ENCODE results near the gene GUCA1A.
"Not testable (repeated sequence)": the region's sequence is repeated elsewhere in the genome, so short reads cannot be mapped to it uniquely, and the experiment has no call there.

GUCA1A gene

DNA sequence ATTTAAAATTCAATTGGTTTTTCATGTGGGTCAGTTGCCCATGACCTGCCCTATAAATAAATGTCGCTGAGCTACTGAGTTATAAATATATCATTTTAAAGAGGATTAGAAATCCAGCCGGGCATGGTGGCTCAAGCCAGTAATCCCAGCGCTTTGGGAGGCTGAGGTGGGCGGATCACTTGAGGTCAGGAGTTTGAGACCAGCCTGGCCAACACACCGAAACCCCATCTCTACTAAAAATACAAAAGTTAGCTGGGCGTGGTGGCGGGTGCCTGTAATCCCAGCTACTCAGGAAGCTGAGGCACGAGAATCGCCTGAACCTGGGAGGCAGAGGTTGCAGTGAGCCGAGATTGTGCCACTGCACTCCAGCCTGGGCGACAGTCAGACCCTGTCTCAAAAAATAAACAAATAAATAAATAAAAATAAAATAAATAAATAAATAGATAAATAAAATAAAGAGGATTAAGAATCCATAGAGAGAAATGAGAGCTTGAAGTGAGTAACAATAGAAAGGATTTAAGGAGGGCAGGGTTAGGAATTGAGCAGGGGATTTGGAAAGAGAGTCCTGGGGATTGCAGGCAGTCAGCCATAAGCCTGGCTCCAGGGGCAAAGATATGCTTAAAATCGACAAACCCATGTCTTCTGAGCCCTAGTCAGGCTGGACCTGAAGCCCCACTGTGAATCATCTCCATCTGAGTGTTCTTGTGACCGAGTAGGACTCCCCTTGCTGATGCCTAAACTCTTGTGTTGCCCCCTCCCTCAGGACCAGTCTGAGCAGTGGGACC, 29.2 kb downstream of the GUCA1A start:
- FAIRE-seq = not testable (repeated sequence)

DNA sequence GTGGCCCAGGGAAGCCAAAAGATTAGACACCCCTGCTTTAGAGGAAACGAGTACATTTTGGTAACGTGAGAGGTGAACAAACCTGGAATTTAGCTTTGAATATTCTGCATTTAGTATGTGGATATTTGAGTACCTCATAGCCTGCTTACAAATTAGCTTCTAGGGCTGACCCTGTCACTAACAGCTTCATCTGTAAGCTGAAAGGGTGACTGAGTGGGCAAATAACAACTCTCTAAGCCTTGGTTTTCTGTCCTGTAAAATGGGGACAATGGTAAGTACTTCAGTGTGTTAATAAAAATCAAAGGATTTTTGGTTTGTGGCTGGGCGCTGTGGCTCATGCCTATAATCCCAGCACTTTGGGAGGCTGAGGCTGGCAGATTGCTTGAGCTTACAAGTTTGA, 30.0 kb downstream of the GUCA1A start:
- DNase-seq (ENCODE audit: low spot score) (no peak), FAIRE-seq (no peak)

More for the DNA sequence above, 29.2 kb downstream of the GUCA1A start:
- not testable (repeated sequence) for DNase-seq (ENCODE audit: low spot score)

DNA sequence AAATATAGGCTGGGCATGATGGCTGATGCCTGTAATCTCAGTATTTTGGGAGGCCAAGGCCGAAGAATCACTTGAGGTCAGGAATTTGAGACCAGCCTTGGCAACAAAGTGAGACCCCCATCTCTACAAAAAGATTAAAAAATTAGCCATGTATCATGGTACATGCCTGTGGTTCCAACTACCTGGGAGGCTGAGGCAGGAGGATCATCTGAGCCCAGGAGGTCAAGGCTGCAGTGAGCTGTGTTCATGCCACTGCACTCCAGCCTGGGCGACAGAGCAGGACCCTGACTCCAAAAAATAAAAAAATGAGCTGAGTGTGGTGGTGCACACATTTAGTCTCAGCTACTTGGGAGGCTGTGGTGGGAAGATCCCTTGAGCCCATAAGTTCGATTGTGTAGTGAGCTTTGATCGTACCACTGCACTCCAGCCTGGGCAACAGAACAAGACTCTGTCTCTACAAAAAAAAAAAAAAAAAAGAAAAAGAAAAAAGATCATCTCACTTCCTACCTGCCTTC, 31.7 kb downstream of the GUCA1A start:
- FAIRE-seq (no peak), DNase-seq (ENCODE audit: low spot score) (no peak)

DNA sequence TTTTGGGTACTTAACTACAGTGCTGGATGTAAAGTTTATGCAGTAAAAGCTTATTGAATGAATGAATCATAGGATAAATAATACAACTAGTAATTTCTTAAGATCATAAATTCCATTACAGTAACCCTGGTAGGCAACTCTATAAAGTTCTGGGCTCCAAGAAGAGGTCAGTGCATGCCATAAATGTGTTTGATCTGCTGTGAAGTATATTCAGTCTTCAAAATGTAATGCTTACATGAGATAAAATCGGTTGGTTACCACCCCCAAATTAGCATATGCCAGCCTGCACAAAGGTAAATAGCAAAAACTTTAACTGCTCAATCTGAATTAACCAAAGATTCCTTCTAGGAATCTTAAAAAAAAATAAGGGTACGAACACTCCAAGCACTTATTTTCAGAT, 34.4 kb downstream of the GUCA1A start:
- FAIRE-seq; DNase-seq (ENCODE audit: low spot score): not testable (repeated sequence)

DNA sequence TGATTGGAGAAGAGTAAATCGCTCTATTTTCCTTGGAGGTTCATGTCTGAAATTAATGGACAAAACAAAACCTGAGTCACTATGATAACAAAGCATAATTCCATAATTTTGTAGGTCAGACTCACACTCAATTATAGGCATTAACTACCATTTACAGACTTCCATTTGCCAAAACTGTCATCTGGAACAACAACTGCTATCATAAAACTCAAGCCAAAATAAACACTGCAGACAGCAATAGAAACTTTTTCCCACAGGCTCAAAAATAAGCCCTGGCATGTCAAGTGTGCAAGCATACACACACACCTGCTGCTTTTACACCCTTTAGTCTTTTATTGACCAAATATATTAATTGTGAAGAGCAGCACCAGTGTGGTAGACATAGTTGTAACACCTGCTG, 37.4 kb downstream of the GUCA1A start:
- no peak for DNase-seq (ENCODE audit: low spot score)
- no peak for FAIRE-seq

DNA sequence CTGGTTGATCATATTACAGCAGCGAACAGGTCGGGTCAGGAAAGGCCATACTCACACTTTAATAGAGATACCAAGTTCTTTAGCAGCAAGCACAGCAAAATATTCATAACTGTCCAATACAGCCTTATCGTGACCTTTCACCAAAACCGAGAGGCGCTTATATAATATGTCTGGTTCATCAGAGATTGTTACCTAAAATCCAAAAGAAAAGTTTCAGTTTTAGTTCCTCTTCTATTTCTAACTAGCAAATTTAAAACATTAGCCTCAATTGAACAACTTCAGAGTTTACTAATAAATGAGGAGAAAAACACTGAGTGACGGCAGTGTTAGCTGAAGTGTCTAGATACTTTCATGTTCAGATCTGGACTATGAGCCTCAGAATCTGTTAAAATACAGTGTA, 38.6 kb downstream of the GUCA1A start:
- FAIRE-seq (no peak), DNase-seq (ENCODE audit: low spot score) (no peak)

DNA sequence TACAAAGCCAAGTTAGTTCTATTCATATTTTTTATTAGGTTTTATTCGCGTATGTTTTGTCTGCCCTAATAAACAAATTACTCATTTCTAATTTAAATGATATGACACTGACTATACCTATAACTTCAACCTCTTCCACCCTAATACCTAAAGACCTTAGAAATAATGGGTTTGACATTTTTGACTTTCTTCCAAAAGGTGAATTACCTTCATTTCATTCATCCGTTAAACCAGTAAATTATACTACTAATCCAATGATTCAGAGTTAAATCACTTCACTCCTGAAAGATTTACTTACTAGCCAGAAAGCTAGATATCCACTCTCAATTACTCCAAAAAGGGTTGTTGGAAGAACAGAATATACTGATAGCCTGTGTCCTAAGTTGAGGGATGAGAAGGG, 39.3 kb downstream of the GUCA1A start:
- FAIRE-seq = no peak

DNA sequence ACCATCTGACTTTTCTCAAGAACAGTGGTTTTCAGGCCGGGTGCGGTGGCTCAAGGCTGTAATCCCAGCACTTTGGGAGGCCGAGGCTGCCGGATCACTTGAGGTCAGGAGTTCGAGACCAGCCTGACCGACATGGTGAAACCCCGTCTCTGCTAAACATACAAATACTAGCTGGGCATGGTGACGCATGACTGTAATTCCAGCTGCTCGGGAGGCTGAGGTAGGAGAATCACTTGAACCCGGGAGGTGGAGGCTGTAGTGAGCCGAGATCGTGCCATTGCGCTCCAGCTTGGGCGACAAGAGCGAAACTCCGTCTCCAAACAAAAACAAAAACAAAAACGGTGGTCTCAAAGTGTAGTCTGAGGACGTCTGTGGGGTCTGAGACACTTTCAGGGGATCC, 43.3 kb downstream of the GUCA1A start:
- not testable (repeated sequence) for FAIRE-seq; DNase-seq (ENCODE audit: low spot score)

More for the DNA sequence above, 39.3 kb downstream of the GUCA1A start:
- DNase-seq (ENCODE audit: low spot score) = no peak

DNA sequence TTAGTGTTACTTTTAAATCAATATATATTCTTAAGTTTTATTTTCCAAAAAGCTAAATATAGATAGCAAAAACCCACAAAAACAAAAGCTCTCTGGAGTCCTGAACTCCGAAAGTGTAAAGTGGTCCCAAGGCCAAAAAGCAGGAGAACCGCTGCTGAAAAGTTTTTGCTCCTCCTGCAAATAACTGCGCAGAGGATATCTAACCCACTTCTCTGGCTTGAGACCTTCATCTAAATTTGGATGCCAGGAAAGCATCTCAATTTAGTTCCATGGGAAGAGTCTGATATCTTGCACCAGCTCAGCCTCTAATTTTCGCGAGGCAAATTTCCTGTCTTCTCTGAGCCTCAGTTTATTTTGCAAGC, 44.0 kb downstream of the GUCA1A start:
- FAIRE-seq = no peak
- DNase-seq (ENCODE audit: low spot score) = no peak

DNA sequence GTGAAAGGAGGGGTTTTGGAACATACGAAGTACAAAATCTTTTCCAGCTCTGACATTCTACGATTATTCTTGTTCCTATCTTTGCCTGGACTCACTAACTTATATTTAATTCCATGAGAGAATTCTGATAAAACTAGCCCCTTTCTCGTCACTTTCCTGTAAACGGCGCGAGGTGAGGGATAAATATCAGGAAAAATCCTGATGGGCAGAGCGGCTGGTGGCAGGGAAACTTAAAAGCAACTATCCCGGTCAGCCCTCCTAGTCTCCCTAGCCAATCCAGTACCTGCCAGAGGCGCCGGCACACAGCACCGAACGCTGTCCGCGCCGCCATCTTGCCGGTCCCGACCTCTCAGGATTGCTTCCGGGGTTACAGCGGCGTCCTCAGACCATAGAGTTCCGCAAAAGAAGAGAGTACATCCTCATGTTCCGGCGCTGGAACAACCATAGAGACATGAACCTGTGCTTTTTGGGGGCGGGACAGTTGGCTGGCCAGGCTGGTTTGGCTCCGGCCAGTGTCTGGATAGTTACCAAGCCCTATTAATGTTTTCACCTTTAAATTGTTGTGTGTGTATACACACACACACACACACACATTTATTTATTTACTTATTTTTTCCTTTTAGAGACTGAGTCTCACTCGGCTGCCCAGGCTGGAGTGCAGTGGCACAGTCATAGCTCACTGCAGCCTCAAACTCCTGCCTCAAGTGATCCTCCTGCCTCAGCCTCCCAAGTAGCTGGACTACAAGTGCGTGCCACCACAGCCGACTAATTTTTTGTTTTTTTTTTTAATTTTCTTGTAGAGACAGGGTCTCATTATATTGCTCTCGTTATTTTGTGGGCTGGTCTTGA, 44.6 kb downstream of the GUCA1A start, which contains the start of gene MRPS10:
TSS of gene MRPS10 (minus strand) at position 343 of the 849 bp plus-strand sequence. CDS start at position 331, 12 bp downstream.
- no peak for FAIRE-seq
- peak; percentile 94 for DNase-seq (ENCODE audit: low spot score)

DNA sequence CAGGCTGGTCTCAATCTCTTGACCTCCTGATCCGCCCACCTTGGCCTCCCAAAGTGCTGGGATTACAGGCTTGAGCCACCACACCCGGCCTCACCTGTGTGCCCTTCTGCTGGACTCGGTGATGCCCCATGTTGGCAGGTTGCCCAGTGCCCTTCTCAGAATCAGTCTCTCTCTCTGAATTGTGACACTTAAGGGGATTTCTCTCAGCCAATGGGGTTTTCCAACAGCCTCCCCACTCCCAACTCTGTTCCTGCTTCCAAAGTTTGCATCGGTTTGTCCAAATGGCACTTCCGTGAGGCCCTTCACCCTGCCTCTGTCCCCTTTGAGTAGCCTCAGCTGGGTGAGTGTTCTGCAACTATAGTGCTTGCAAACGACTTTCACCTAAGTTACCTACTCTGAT, 47.6 kb downstream of the GUCA1A start:
- FAIRE-seq = no peak
- DNase-seq (ENCODE audit: low spot score) = no peak

DNA sequence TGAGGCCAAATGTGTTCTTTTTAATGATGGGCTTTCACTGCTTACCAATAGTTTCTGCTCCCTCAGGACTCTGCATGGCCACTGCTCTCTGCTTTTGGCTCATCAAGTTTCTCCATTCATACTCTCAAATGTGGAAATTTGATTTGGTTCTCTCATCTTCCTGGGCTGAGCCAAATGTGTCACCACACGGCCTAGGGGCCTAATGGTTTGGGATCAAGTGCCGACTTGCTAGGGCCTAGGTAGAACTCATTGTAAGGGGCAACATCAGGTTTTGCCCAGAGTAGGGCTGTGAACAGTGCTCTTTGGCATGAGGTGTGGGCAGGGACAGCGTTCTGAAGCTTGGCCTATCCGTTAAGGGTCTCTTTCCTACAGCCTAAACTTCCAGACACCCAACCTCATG, 48.4 kb downstream of the GUCA1A start:
- DNase-seq (ENCODE audit: low spot score) (no peak), FAIRE-seq (no peak)

DNA sequence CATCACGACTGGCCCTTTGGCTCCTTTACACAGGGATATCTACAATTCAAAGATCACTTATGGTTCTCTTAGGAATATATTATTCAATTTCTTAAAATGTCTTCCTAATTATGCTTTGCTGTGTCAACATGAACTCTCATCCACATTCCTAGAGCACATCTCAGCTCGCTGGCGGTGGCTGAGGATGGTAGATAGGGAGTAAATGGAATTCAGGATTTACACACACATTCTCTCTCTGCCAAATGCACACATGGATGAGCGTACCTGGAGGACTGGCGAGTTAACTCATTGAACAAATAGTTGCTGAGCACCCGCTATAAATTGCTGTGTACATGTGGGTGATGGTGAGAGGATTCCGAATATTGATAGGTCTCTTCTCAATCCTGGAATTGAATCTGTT, 49.3 kb downstream of the GUCA1A start:
- no peak for FAIRE-seq
- DNase-seq (ENCODE audit: low spot score) = no peak

DNA sequence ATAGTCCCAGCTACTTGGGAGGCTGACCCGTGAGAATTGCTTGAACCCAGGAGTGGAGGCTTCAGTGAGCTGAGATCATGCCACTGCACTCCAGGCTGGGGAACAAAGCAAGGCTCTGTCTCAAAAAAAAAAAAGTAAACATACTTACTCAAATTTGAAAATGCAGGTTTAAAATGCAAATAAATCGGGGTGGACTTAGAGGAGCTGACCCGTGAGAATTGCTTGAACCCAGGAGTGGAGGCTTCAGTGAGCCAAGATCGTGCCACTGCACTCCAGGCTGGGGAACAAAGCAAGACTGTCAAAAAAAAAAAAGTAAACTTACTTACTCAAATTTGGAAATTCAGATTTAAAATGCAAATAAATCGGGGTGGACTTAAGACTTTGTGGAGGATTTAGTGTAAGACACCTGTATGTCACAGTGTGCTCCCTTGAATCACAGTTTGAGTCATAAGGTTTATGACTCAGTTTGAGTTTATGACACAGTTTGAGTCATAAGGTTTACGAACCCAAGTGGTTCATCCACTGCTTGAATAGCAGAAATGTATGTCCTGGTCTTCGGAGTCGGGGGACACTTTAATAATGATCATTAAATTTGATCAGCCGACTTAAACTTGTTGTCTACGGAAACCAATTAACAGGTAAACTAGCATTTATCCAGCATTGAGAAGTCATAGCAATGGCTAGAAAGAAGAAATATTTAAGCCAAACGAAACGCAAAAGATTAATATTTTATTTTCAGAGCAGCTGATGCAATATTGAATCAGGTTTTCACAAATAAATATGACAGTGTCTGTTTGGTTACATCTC, 51.3 kb downstream of the GUCA1A start:
- DNase-seq (ENCODE audit: low spot score) (peak; percentile 63), FAIRE-seq (no peak)

DNA sequence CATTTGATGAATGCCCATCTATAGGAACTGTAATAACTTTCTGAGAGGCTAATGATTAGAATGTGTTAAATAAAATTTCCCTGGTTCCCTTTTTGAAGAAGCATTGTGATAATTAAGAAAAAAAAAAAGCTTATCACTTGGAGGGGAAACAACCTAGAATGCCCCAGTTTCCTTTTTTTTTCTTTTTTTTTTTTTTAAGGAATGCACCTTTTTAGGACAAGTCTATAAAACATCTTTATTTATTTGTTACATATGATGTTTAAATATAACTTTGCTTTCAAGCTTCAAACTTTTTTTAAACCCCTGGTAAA, 51.8 kb downstream of the GUCA1A start:
- FAIRE-seq (no peak), DNase-seq (ENCODE audit: low spot score) (no peak)

DNA sequence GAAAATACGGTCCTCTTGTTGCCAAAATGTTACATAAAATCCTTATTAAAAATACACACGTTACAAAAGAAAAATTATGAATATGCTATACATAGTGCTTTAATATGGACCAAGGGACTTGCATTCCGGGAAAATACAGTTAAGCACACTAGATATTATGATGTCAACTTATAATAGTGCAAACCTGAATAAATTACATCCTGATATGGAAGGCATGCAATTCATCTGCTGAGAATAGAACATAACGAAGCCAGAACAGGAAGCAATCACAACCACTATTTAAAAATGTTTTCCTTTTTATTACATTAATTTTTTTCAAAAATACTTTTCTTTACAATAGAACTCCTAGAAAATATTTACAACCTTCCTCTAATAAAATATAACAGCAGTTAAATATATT, 52.3 kb downstream of the GUCA1A start:
- no peak for DNase-seq (ENCODE audit: low spot score)
- FAIRE-seq = no peak

DNA sequence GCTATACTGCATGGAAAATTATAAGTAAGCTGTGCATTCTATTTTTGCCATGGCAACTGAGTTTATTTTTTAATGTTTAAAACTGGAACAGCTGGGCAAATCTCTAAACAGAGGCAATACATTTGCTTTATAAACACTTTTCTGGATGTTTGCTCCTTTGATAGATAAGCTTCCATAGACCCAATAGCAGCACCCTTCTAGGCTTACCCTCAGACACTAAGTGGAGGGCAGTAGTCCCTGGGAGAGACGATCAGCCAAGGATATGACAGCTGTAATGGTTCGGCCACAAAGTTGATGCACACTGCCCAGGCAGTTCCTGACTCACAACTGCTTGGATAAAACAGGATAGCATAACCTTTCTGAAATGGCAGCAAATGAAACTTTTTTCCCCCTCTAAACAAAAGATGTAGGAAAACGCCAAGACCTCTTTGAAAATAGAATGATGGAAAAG, 53.0 kb downstream of the GUCA1A start:
- FAIRE-seq = no peak

DNA sequence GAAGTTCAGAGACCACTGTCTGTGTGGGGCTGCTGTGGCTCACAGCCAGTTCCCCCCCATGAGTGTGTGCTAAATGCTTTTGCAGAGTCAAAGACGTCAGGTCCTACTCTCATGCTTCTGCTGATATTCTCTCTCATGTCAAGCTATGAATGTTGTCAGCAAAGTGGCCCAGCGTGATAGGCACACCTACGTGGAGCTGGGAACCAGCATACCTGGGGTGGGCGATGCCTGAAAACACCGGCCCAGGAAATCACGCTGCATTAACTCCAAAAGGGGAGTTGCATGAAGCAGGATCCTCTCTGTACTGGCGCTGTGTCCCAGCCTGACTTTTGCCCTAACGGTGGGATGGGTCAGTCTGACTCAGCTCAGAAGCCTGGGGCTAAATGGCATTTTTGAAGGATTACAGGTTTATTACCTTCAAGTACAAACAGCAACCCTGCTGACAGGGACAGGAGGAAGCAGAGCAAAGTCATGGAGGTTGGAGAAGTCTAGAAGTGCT, 53.5 kb downstream of the GUCA1A start:
- FAIRE-seq = no peak
- peak; percentile 59 for DNase-seq (ENCODE audit: low spot score)

More for the DNA sequence above, 53.0 kb downstream of the GUCA1A start:
- DNase-seq (ENCODE audit: low spot score) = peak; percentile 31

DNA sequence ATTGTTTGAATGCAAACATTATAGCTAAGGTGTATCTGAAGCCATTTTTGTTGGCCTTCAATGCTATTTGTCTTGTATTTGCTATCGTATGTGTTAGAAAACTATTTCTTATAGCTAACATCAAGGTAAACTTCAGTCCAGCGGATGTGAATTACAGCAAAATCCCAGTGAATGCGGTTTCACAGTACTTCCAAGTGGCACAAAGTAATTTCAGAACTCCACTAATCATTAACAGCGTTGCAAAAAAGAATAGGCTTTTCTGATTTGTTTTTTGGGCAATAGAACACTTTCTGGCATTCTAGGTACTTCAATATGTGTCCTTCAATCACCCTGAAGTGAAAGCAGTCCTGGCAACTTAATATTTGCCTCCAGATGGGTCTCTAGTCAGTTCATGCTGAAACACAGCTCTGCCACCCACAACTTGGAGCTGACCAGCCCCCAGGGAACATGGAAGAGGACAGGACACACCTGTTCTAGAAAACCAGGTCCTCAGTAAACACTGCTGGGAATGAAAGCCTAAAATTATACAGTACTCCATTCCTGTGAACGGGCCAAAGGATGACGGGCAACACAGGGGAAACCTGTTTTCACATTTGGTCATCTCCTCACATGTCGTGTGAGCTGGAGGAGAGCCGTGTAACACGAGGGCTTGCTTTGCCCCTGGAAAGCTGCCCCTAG, 54.1 kb downstream of the GUCA1A start:
- no peak for FAIRE-seq

DNA sequence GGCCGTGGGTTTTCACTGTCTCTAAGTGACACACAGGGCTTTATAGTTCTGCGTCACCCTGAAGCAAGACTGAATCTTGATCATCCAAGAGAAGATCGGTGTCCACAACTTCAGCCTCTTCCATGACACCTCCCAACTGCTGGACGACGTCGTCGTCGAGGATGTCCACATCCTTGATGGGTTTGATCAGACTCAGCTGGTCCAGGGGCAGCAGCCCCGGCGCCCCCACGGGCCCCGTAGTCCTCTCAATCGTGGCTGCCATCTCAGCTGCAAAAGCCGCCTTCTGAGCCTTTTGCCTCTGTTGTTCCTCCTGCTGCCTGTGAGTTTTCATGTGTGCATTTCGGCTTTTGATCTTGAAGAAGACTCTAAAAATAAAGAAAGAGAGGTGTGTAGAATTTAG, 55.1 kb downstream of the GUCA1A start:
- FAIRE-seq = no peak

More for the DNA sequence above, 54.1 kb downstream of the GUCA1A start:
- no peak for DNase-seq (ENCODE audit: low spot score)

More for the DNA sequence above, 55.1 kb downstream of the GUCA1A start:
- no peak for DNase-seq (ENCODE audit: low spot score)
